ENCODE results near the gene DRAP1. TPM values are rescaled to one million over a fixed set of nuclear protein-coding genes. Genes with fewer than 3 reads are reported as not detected.

Gene DRAP1
- total RNA-seq, 1 experiment from 2014 or later, result 114 TPM

- Mint-ChIP-seq H3K9me3 (no peaks in the 10 kb centered on the region), H3K4me1 (peaks cover 20% of the 10 kb centered on the region), H3K4me3 (no peak overlapping the region), H3K36me3 (no peaks in the 10 kb centered on the region), H3K27me3 (ENCODE audit: low read depth) (peaks cover 21% of the 10 kb centered on the region), H3K27ac (no peak overlapping the region)
- ATAC-seq (no peak), DNase-seq (ENCODE audit: low spot score) (no peak)
- POLR2A ChIA-PET, result interaction anchor here (1.9 kb wide), 1 partner anchor 22 kb away, joined by 8 read pairs; the partner anchor contains the start of gene CCDC85B
- CTCF ChIA-PET, result interaction anchor here (1.3 to 2.2 kb wide), 5 partner anchors 20 to 53 kb away, joined by 3 to 41 read pairs (median 13); partner anchors contain the start of genes CCDC85B and MUS81
- TF ChIP-seq MXD4 (CRISPR knock-in tag; IDR thresholded peaks at IDR 0.05; ENCODE audit: borderline replicate concordance) (no peak), ETV6 (CRISPR knock-in tag; IDR thresholded peaks at IDR 0.05) (no peak), ATF6 (CRISPR knock-in tag; IDR thresholded peaks at IDR 0.05) (no peak), MAX (CRISPR knock-in tag; IDR thresholded peaks at IDR 0.05) (no peak), ZNF416 (CRISPR knock-in tag; IDR thresholded peaks at IDR 0.05) (no peak), ZNF121 (CRISPR knock-in tag; IDR thresholded peaks at IDR 0.05) (no peak), ZNF317 (CRISPR knock-in tag; IDR thresholded peaks at IDR 0.05; ENCODE audit: borderline replicate concordance, low read depth) (no peak), ATF1 (CRISPR knock-in tag; IDR thresholded peaks at IDR 0.05) (no peak), SMAD4 (CRISPR knock-in tag; IDR thresholded peaks at IDR 0.05) (no peak), JUN (CRISPR knock-in tag; IDR thresholded peaks at IDR 0.05) (no peak), ELF4 (CRISPR knock-in tag; IDR thresholded peaks at IDR 0.05; ENCODE audit: low read depth) (no peak)
- TF ChIP-seq, protein P1, sequence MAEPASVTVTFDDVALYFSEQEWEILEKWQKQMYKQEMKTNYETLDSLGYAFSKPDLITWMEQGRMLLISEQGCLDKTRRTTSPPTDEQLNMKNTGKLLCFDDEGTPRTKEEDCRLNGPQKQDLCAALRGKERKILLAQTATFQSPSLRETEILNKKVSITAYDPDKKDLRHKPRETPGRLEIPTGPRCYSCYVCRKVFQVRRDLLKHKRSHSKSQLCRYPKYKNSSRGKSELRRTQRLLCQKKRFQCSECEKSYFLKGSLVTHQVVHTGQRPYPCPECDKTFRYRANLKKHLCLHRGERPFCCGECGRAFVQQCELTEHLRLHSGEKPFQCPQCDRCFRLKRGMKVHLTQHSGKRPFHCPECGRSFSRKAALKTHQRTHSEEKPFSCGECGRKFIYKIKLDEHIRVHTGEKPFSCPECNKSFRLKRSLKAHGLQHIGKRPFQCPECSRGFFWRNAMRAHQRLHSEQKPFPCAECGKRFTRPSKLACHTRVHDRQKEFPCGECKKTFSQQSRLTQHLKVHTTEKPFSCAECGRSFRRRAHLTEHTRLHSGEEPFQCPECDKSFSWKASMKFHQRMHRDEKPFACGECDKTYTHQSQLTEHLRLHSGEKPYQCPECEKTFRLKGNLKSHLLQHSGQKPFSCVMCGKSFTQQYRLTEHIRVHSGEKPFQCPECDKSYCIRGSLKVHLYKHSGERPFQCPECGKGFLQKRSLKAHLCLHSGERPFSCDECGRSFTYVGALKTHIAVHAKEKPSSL (CRISPR knock-in tag; conservative IDR thresholded peaks at IDR 0.05), result no peak
Measured at GRCh38 chr11:65912845-65913244, 6.4 kb upstream of the DRAP1 start.

DNA sequence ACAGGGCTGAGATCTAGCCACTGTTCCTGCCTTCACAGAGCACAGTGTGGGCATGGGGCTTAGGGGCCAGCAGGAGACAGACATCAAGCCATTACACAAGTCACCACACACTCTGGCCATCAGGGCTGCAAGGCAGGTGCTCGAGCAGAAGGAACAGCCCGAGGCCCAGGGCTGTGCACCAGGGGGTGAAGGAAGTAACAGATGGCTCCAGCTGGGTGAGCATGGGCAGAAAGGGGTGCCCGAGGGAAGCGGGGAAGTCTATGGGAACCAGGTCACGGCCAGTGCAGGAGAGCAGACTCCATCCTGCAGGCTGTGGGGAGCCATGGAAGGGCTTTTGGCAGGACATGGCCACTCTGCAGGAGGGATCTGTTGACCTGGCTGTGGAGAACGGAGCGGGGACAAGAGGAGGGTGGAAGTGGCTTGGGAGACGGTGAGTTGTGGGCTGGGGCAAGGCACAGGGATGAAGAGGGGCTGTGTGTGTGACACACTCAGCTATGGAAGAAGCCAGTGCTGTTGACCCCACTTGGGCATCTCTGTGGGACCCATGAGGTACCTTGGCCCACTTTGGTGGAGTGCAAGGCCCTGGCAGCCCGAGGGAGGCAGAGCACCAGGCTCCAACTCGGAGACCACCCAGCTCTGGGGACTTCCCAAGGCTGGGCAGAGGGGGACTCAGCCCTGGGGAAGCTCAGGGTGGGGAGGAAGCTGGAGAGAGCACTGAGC lies 4.0 kb upstream of the DRAP1 start:
- Mint-ChIP-seq H3K27ac (no peak overlapping the region; the same call in none of the 2 replicates), H3K27me3 (ENCODE audit: low read depth) (peaks cover 6% of the 10 kb centered on the region), H3K36me3 (no peaks in the 10 kb centered on the region), H3K4me3 (no peak overlapping the region), H3K9me3 (no peaks in the 10 kb centered on the region), H3K4me1 (peaks cover 23% of the 10 kb centered on the region)
- POLR2A ChIA-PET, result interaction anchor here (0.6 to 1.2 kb wide), 4 partner anchors 24 to 116 kb away, joined by 3 to 5 read pairs (median 3); partner anchors contain the start of genes CCDC85B, FIBP and MUS81
- DNase-seq (ENCODE audit: low spot score) (no peak), ATAC-seq (no peak)
- TF ChIP-seq ZNF121 (CRISPR knock-in tag; IDR thresholded peaks at IDR 0.05) (no peak), ZNF219 (CRISPR knock-in tag; IDR thresholded peaks at IDR 0.05; ENCODE audit: borderline replicate concordance) (no peak), GRHL2 (CRISPR knock-in tag; IDR thresholded peaks at IDR 0.05; ENCODE audit: insufficient replicate concordance, severe bottlenecking) (no peak), MAX (CRISPR knock-in tag; IDR thresholded peaks at IDR 0.05) (no peak), CDX4 (CRISPR knock-in tag; IDR thresholded peaks at IDR 0.05; ENCODE audit: borderline replicate concordance) (no peak), FOXP4 (CRISPR knock-in tag; IDR thresholded peaks at IDR 0.05) (no peak), ZNF263 (CRISPR knock-in tag; IDR thresholded peaks at IDR 0.05; ENCODE audit: low read depth) (no peak)
- CTCF ChIA-PET, result interaction anchor here (0.6 to 2.6 kb wide), 5 partner anchors 24 to 1731 kb away, joined by 3 to 9 read pairs (median 5); partner anchors contain the start of genes CCDC85B and FIBP
